ENCODE measurements around the gene TRAF5. TPM values are rescaled to one million over a fixed set of nuclear protein-coding genes. Genes with fewer than 3 reads are reported as not detected.

The TRAF5 gene
- total and polyA plus RNA-seq, 11 donors = 1.3 to 8.8 (median 2.1) TPM

DNA sequence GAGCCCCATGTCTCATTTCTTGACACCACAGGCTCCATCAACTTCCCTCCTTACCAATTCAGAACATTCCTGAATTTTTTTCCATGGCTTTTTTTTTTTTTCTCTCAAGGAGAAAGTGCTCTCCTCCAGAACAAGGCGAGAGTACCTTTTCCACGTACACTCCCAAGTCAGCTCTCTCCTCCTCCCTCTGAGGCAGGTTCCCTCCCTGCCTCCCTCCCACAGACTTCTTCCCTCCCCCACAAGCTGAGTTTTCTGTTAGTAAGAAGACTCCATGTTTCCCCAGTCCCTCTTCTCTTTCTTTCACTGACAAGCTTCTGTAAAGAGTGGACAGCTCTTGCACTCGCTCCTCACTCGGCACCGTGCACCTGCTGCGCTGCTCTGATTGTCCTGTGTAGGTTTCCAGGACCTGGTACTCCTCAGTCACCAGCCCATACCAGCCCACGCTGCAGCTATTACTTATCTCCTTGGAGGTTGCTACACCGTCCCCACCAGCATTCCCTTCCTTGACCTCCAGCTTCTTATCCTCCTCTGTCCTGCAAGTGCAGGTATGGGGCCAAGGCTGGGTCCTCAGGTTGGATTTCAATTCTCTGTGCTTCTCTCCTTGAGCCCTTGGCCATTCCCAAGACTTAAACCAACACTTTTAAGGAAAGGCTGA is 3.8 kb downstream of the TRAF5 start:
- 91 to 97% (median 95%) methylated on average over 8 of the region's 8 CpGs for WGBS, 4 donors
- no peaks in the 10 kb centered on the region for H3K36me3 ChIP-seq
- no peaks in the 10 kb centered on the region for H3K9me3 ChIP-seq
- H3K27ac ChIP-seq = no peak overlapping the region
- peaks cover 0 to 76% (median 15%) of the 10 kb centered on the region in 12 donors for H3K4me1 ChIP-seq
- no peaks in the 10 kb centered on the region for H3K27me3 ChIP-seq
- TF ChIP-seq, protein P1, sequence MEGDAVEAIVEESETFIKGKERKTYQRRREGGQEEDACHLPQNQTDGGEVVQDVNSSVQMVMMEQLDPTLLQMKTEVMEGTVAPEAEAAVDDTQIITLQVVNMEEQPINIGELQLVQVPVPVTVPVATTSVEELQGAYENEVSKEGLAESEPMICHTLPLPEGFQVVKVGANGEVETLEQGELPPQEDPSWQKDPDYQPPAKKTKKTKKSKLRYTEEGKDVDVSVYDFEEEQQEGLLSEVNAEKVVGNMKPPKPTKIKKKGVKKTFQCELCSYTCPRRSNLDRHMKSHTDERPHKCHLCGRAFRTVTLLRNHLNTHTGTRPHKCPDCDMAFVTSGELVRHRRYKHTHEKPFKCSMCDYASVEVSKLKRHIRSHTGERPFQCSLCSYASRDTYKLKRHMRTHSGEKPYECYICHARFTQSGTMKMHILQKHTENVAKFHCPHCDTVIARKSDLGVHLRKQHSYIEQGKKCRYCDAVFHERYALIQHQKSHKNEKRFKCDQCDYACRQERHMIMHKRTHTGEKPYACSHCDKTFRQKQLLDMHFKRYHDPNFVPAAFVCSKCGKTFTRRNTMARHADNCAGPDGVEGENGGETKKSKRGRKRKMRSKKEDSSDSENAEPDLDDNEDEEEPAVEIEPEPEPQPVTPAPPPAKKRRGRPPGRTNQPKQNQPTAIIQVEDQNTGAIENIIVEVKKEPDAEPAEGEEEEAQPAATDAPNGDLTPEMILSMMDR (IDR thresholded peaks at IDR 0.05) = no peak
- TF ChIP-seq POLR2A (IDR thresholded peaks at IDR 0.05) = no peak
- DNase-seq (no peak), ATAC-seq (no peak)
- no peak overlapping the region for H3K4me3 ChIP-seq
- intact Hi-C loops (cut with DNase I) = loop anchor here in 1 of 10 donors (5.0 kb wide), 1 partner anchor 47 kb away; no protein-coding TSS in a partner anchor

DNA sequence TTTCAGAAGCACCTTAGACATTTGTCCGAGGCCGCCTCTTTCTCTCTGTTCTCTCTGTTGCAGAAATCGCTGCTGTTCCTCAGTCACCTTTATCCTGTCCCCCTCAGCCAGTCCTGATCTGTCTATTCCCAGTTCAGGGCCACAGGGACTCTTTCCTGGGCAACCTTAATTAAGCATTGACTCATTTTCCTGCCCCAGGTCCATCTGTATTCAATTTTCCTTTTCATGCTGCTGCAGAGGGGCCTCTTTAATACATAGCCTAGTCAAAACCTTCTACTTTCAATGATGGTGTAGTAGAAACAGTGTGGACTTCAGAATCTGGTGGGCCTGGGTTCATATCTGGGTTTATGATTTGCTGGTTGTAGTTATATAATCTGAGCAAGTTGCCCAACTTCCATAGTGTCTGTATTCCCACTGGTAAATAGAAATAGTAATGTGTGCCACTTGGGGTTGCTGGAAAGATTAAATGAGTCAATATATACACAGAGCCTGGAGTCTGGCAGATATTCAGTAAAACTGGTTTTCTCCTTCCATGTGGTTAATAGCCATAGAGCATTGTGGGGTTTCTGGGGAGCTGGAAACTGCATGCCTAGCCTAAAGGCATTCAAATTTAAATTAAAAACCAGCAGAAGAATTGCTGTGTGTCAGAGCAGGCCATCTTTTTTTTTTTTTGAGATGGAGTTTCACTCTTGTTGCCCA is 4.5 kb downstream of the TRAF5 start:
- no peak overlapping the region for H3K27ac ChIP-seq
- H3K4me3 ChIP-seq = no peak overlapping the region
- H3K9me3 ChIP-seq = no peaks in the 10 kb centered on the region
- TF ChIP-seq, protein P1 (IDR thresholded peaks at IDR 0.05) = no peak
- ATAC-seq (no peak), DNase-seq (no peak)
- H3K4me1 ChIP-seq = peaks cover 0 to 74% (median 13%) of the 10 kb centered on the region in 12 donors
- WGBS, 4 donors = 96 to 98% (median 97%) methylated on average over 3 of the region's 3 CpGs
- no peaks in the 10 kb centered on the region for H3K36me3 ChIP-seq
- intact Hi-C loops (cut with DNase I) = loop anchor here in 1 of 10 donors (5.0 kb wide), 1 partner anchor 46 kb away; no protein-coding TSS in a partner anchor
- H3K27me3 ChIP-seq = no peaks in the 10 kb centered on the region

DNA sequence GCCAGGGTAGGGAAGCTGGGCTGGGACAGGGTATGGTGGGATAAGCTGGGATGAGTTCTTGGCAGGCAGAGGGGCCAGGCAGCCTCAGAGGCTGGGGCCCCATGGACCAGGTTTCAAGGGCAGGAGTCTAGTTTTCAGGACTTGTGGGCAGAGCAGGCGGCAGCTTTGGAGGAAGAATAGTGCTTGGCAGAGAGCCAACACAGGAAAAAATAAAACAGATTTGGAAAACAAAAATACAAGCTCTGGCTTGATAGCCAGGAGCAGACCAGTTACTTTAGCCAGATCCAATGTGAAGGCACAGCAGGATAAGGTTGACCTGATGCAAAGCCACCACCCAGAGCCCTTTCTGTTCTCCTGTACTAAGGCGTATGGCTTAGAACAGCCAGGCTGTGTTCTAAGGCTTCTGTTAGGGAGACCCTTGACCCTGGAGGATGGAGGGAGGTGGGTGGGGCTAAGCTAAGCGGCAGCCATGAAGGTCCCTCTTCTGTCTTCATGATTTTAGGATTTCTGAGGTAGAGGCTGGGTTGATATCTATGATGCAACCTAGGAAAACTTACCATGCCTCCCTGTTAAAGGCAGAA is 5.5 kb downstream of the TRAF5 start:
- H3K9me3 ChIP-seq = no peaks in the 10 kb centered on the region
- H3K27ac ChIP-seq = no peak overlapping the region
- H3K27me3 ChIP-seq = no peaks in the 10 kb centered on the region
- DNase-seq = no peak
- TF ChIP-seq, protein P1 (IDR thresholded peaks at IDR 0.05) = no peak
- TF ChIP-seq POLR2A (IDR thresholded peaks at IDR 0.05) = no peak
- no peak overlapping the region for H3K4me3 ChIP-seq
- H3K4me1 ChIP-seq = peaks cover 0 to 79% (median 8%) of the 10 kb centered on the region in 12 donors
- intact Hi-C loops (cut with DNase I) = loop anchor here in 1 of 10 donors (5.0 kb wide), 1 partner anchor 45 kb away; no protein-coding TSS in a partner anchor
- no peak for ATAC-seq
- no peaks in the 10 kb centered on the region for H3K36me3 ChIP-seq
- 51 to 80% (median 69%) methylated on average over 3 of the region's 3 CpGs for WGBS, 4 donors

DNA sequence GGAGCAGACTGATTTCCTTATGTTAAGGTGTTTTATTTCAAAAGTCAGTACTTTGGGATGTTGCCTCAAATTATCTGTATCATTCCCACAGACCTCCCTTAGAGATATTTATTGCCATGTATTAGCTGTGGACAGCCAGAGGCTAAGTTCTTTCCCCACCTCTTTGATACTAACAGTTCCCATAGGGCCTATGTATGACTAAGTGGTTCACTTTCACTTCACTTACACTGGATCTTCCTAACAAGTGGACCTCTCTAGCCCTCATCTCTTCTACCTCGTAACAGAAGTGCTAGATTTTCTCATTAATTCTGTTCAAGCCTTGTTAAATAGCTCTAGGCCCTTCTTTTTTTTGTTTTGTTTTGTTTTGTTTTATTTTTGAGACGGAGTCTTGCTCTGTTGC is 6.2 kb downstream of the TRAF5 start:
- Histone ChIP-seq H3K9me3 (no peaks in the 10 kb centered on the region), H3K27me3 (no peaks in the 10 kb centered on the region), H3K4me3 (no peak overlapping the region), H3K4me1 (peaks cover 0 to 79% (median 6%) of the 10 kb centered on the region in 12 donors), H3K36me3 (no peaks in the 10 kb centered on the region), H3K27ac (no peak overlapping the region)
- WGBS, 4 donors = 89 to 98% (median 92%) methylated on average over 2 of the region's 2 CpGs
- intact Hi-C loops (cut with DNase I) = loop anchor here in 1 of 10 donors (5.0 kb wide), 1 partner anchor 44 kb away; no protein-coding TSS in a partner anchor
- ATAC-seq = no peak
- TF ChIP-seq, protein P1 (IDR thresholded peaks at IDR 0.05) = no peak
- TF ChIP-seq POLR2A (IDR thresholded peaks at IDR 0.05) = no peak
- no peak for DNase-seq
